ENCODE data around the gene RNASE8.

DNA sequence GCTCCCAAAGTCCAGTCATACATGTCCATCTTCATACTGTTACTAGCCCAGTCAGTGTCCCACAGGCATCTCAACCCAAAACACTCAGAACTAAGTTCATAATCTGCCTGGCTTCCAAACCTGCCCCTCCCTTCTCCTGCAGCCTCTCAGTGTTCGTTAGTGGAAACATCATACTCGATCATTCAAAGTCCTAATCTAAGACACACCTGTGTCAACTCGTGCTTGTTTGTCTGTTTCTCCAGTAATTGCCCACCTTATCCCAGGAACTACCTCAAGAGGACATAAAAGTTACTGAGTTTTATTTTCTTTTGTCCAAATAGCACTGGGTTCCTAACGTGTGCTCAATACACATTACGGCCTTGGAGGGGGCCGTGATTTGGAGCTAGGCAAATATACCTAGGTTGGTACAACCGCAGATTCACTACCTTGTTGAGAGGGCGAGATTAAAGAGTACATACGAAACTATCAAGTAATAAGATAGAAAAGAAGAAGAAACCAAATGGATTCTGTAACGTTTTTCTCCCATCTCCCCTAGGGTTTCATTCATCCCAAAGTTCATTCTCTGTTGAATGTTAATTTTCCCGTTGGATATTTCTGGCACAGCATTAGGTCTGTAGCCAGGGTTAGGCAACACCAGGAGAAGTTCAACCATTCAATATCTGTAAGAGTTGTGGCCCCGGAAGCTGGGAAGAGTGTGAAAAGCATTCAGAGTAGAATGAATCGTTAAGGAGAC lies 3.2 kb downstream of the RNASE8 start:
- TF ChIP-seq, protein P1, sequence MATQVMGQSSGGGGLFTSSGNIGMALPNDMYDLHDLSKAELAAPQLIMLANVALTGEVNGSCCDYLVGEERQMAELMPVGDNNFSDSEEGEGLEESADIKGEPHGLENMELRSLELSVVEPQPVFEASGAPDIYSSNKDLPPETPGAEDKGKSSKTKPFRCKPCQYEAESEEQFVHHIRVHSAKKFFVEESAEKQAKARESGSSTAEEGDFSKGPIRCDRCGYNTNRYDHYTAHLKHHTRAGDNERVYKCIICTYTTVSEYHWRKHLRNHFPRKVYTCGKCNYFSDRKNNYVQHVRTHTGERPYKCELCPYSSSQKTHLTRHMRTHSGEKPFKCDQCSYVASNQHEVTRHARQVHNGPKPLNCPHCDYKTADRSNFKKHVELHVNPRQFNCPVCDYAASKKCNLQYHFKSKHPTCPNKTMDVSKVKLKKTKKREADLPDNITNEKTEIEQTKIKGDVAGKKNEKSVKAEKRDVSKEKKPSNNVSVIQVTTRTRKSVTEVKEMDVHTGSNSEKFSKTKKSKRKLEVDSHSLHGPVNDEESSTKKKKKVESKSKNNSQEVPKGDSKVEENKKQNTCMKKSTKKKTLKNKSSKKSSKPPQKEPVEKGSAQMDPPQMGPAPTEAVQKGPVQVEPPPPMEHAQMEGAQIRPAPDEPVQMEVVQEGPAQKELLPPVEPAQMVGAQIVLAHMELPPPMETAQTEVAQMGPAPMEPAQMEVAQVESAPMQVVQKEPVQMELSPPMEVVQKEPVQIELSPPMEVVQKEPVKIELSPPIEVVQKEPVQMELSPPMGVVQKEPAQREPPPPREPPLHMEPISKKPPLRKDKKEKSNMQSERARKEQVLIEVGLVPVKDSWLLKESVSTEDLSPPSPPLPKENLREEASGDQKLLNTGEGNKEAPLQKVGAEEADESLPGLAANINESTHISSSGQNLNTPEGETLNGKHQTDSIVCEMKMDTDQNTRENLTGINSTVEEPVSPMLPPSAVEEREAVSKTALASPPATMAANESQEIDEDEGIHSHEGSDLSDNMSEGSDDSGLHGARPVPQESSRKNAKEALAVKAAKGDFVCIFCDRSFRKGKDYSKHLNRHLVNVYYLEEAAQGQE (IDR thresholded peaks at IDR 0.05; ENCODE audit: borderline replicate concordance): no peak
- TF ChIP-seq, protein P2, sequence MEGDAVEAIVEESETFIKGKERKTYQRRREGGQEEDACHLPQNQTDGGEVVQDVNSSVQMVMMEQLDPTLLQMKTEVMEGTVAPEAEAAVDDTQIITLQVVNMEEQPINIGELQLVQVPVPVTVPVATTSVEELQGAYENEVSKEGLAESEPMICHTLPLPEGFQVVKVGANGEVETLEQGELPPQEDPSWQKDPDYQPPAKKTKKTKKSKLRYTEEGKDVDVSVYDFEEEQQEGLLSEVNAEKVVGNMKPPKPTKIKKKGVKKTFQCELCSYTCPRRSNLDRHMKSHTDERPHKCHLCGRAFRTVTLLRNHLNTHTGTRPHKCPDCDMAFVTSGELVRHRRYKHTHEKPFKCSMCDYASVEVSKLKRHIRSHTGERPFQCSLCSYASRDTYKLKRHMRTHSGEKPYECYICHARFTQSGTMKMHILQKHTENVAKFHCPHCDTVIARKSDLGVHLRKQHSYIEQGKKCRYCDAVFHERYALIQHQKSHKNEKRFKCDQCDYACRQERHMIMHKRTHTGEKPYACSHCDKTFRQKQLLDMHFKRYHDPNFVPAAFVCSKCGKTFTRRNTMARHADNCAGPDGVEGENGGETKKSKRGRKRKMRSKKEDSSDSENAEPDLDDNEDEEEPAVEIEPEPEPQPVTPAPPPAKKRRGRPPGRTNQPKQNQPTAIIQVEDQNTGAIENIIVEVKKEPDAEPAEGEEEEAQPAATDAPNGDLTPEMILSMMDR (IDR thresholded peaks at IDR 0.05; ENCODE audit: poor library complexity, severe bottlenecking): no peak
- no peak for TF ChIP-seq EZH2 (IDR thresholded peaks at IDR 0.05; ENCODE audit: borderline replicate concordance, insufficient read depth, low read length, poor library complexity, severe bottlenecking)
- TF ChIP-seq RAD21 (conservative IDR thresholded peaks at IDR 0.05): no peak
- no peak for TF ChIP-seq SMC3 (conservative IDR thresholded peaks at IDR 0.05; ENCODE audit: poor library complexity)
